HG03025 (cell line): Measurements from ENCODE around the gene SLFNL1.

Source experiments
- ATAC-seq: cut with Tn5 transposase; IDR thresholded peaks from one replicate; pipeline ENCODE4 v1.9.1; 2021; ENCODE audit warnings: mild to moderate bottlenecking, moderate library complexity; ENCODE audit not compliant: unreplicated experiment, low FRiP score

SLFNL1 gene

DNA sequence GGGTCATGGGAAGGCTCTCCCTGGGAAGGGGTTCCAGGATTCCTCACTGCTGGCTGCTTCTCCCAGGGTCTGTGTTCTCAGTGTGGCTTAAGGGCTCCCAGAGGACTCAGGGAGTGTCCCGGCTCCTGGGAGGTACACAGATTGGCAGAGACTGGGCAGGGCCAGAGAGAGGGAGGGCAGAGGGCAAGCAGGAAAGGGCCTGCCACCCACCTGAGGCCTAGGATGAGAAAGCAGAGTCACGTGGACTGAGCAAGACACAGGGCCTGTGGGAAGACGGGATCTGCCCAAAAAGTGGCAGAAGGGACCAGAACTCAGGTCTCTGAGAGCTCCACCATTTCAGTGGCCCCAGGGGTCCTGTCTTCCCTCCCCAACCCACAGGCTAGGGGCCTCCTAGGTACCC lies 871 bp downstream of the SLFNL1 start:
- no peak for ATAC-seq

DNA sequence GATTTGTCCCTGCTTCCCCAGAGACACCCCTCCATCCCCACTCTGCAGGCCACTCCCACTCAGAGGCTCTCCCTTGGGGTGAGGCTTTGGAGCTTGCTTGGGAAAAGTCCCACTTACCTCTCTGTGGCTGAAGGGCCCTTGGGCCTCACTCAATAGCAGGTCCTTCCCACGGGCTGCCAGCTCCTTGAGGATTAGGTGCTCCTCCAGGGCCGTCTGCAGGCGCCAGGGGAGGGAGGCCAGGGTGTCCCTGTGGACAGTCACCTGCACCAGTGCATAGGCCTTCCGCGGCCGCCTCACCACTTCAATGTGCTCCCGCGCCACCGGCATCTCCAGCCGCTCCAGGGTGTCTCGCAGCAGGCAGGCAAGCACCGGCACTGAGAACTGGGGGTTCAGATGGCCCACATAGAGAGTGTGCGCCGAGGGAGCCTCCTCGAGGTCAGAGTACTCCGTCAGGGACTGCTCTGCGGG lies 1.4 kb downstream of the SLFNL1 start:
- ATAC-seq: no peak

DNA sequence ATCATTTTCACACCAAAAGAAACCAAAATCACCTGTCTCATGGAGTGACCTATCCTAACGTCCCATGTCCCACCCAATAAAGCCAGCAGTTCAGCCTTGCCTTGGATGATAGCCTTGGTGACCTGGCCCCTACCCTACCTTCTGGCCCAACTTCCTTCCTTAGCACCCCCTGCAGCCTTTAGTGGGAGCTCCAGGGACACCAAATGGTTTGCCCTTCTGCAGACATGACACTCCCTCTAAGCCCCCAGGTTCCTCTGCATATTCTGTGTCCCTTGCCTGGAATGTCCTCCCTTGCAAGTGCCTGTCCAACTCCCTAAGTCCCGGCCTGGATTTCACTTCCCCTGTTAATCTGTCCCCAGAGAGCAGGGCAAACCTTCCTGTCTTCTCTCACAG lies 2.2 kb downstream of the SLFNL1 start:
- ATAC-seq: no peak

DNA sequence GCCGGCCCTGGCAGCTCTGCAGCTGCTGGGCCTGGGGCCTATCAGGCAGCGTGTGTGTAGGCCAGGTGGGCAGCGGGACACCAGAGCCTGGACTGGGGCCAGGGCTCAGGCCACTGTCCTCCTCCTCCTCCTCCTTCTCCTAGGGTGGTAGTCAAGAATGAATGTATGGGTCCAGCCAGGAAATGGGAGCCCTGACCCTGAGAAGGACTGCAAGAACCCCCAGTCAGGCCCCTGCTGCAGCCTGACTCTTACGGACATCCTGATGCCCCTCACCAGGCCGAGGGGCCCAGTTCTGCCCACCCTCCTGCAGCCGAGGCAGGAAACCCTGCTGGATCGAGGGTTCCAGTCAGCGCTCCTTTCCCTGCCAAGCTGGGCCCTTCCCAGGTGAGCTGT lies 3.5 kb downstream of the SLFNL1 start:
- ATAC-seq: no peak

DNA sequence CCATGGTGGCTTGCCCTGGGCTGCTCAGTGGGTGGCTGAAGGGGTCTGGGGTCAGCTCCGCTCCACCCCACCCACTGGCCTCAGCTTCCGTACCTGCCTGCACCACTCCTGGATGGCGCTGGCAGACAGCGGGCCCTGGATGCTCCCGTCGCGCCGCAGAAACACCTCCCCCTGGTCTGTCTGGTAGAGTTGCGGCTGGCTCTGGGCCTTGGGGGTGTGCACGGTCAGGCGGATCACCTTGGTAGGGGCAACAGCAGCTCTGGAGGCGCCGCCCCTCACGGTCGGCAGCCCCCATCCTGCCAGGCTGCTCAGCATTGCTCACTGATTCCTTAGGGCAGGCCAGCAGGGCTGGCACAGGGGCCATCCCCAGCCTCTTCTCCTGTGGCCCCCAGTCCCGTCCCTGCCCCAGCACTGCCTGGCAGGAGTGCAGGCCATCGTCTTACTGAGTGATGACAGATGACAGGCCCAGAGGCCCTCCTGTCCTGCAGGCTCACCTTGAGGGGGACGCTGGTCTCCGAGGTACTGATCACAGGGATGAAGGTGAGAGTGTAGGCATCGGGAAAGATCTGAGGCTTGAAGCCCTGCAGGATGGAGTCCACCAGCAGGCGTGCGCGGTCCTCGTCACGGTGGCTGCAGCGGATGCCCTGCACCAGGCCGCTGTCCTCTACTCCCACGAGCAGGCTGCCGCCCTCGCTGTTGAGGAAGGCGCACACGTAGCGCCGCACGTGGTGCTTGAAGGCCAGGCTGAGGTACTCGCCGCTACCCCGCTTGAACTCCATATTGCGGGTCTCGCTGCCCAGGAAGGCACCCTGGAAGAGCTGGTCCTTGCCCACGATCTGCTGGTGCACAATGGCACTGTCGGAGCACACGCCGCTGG lies 4.1 kb downstream of the SLFNL1 start:
- ATAC-seq: no peak

DNA sequence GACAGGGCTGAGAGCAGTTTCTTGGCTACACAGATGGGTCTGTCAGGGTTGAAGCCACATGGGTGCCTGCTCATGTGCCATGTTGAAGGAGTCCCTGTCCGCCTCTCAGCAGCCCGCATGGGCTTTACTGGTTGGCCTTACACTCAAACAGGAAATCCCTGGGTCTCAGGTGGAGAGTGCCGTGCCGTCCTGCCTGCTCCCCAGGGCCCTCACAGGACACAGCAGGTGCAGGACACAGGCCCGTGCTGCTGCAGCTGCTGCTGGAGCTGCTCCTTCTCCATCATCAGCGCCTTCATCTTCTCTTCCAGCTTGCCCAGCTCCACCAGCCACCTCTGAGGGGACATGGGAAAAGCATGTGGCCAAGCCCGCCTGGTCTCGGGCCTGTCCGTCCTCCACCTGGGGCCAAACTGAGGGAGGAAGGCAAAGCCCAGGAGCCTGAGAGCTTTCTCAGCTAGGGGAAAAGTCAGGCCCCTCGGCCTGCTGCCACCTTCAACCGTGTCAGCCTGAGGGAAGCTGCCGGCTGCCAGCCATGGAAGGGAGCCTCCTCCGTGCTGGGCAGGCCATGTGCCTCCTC lies 5.5 kb downstream of the SLFNL1 start:
- no peak for ATAC-seq

DNA sequence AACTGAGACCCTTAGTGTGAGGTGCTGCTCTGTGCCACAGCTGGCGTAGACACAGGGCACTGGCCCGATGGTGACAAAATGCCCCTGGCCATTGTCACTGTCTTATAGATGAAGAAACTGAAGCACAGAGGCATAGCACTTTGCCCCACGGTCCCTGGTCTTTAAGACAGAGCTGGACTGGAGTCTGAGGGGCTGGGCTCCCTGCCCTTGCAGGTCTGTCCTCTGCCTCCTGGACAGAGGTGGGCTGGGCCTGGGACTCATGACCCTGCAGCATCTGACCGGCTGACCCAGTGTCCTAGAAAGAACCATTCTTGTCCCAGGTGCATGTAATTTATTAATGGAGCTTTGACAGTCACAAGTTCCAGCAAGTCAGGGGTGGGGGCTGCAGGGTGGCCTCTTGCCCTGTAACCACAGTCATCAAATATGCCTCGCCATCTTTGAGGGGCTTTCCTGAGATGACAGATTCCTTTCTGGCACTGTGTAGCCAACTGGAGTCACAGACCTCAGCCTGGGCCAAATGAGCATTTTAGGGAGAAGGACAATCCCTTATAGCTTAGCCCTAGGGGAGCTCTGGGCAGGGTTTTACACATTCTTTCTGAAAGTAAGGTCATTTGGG lies 6.1 kb downstream of the SLFNL1 start:
- ATAC-seq: no peak

DNA sequence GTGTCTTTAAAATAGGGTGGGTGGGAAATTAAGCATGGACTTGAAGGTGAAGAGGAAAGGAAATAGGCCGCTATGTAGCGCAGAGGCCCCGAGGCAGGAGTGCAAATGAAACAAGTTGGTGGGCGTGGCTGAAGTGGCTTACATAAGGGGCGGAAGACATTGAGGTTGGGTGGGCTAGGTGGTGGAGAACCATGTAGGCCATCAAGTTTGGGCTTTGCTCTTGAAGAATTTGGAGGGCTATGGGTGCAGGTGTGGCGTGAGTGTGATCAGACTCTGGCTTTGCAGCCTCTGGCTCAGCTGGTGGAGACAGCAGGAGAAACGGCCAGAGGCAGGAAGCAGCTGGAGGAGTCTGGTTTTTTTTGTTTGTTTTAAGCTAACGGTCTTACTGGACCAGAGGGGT lies 6.7 kb downstream of the SLFNL1 start:
- ATAC-seq: no peak

DNA sequence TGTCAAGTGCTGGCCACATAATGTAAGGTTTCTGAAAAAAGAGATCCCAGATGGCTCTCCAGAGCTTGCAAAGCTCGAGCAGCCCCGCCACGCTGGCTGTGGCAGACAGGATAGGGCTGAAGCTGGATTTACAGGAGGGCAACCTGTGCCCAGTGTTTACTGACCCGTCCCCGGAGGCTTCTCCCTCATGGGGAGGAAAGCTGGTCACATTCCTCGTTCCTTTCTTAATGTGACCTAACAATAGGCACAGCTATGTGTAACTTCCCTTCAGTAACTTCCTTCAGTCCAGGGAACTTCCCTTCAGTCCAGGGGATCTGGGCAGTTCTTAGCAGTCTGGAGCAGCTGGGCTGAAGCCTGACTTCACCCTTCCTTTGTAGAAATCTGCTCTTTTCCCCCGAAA lies 7.7 kb downstream of the SLFNL1 start:
- ATAC-seq: no peak

DNA sequence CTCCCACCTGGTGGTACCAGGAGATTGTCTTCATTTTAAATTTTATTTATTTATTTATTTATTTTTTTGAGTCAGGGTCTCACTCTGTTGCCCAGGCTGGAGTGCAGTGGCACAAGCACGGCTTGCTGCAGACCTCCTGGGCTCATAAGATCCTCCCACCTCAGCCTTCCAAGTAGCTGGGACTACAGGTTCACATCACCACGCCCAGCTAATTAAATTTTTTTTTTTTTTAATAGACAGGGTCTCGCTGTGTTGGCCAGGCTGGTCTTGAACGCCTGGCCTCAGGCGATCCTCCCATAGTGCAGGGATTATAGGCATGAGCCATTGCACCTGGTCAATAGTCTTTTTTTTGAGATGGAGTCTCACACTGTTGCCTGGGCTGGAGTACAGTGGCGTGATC lies 8.5 kb downstream of the SLFNL1 start:
- ATAC-seq: no peak

DNA sequence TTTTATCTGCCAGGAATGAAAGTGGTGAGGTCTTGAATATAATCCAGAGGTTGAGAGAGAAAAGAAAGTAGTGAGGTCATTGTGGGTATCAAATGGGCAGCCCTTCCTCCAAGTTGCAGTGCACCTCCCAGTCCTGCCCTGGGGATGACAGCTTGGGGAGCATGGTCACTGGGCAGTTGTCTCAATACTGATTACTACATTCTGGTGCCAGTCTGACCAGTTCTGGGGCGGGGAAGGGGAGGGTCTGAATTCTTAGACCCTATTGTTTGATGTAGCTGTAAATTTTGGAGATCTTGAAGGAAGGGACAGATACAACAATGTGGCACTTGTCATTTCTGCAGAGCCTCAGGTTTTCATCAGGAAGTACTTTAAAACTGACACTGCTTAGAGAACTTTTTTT lies 11.2 kb downstream of the SLFNL1 start:
- no peak for ATAC-seq

DNA sequence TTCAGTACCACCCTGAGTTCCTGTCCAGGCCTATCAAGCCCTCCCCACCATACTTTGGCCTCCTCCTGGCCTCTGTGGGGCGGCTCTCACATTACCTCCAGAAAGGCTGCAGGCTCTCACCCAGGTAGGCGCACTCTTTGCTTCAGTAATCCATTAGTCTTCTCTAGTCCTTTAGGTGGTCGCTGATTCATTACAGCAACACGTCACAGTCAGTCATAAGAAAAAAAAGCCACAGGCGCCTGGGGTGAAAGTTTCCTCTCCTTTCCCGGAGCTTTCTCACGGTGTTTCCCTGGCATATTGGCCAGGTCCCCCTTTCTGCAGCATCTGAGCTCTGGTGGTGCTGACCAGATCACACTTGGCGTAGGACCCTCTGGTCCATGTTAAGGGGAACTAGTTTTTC lies 12.1 kb downstream of the SLFNL1 start:
- ATAC-seq: no peak

DNA sequence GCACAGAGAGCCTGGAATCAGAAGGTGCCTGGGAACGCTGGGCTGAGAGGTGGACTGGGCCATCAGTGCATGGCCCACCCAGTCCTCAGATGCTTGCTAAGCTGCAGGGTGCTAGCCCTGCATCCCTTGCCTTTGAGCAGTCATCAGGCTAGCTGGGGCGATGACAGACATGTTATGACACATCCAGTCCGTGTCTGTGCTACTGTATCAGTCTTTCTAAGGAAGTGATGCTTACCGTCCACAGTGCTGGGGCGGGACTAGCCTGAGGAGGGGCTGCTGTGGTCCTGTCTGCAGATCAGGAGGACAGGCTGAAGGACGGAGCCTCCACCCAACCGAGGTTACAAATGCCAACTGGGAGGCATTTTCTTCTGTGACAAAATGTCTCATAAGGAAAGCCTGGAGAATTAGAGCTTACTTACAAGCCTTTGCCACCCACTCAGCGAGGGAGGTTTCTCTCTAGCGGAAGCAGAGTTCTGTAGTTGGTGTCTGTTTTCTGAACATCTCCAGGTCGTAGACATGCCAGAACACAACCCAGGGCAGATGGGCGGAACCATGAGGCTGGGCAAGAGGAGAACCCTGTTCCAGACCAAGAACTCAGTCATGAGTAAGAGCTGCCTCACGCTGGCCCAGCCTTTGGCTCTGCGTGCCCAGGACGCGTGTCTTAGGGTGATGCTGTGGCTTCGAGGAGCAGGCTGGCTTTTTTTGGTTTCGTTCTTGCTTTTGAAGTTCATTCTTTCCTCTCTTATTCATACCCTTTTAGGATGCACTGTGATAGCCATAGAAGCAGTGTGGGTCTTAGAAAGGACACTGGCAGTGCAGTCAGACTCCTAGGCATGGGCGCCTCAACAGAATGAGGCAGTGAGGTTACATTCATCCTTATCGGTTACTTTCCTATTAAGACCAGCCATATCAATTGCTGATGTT lies 14.3 kb downstream of the SLFNL1 start:
- no peak for ATAC-seq

DNA sequence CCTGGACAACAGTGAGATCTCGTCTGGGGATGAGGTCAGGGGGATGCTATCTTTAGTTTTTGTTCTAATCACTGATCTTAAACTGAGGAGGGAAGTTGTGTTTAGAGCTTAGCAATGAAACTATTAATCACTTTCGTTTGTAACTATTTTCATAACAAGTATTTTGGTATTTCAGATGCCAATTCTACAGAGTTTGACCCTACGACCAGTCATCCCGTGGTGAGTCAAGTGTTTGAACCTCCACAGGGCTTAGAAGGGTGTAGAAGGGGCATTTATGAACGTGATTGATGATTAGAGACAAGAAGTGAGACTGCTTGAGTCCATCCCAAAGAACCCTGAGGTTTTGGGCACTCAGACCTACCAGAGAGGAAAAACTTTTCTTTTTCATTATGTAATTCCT lies 15.6 kb downstream of the SLFNL1 start:
- no peak for ATAC-seq

DNA sequence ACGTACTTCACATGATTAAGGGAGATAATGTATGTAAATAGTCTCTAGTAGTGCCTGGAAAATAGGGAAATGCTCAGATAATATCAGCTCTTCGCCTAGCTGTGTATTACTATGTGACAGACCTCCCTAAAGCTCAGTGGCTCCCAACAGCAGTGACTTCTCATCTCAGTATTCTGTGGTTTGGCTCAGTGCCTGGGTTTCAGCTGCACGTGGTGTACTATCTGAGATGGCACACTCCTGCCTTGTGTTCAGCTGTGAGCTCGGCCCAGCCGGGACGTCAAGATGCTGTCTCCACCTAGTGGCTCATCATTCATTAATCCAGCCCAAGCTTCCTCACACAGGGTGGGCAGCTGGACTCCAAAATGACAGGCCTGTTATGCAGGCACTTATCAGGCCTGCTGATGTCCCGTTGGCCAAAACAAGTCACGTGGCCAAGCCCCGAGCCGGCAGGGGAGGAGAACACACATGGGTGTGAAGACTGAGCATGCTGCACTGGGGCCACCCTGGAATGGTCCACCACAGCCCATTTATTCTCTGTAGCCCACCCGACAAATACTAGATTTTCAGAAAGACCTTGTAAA lies 17.8 kb downstream of the SLFNL1 start:
- ATAC-seq: peak; percentile 96

DNA sequence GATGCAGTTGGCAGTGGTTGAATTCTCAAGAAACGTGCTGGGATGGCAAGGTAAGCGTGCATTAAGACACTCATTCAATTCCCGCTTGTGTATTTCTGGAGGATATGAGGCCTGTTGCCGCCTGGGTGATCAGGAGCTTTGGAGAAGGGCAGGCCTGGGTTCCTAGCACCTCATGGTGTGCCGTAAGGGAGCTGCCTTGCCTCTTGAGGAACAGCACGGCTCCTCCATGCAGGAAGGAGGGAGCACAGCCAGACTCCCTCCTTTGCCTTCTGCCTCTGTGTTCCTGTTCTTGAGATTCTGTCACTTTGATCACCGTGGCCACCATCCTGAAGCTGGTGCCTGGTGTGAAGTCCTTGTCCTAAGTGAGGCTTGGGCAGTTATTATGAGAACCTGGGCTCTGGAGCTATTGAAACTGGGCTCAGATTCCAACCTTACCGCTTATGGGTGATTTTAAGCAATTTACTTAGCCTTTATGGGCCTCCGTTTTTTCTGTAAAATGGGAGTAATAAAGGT lies 18.3 kb downstream of the SLFNL1 start:
- ATAC-seq: no peak

DNA sequence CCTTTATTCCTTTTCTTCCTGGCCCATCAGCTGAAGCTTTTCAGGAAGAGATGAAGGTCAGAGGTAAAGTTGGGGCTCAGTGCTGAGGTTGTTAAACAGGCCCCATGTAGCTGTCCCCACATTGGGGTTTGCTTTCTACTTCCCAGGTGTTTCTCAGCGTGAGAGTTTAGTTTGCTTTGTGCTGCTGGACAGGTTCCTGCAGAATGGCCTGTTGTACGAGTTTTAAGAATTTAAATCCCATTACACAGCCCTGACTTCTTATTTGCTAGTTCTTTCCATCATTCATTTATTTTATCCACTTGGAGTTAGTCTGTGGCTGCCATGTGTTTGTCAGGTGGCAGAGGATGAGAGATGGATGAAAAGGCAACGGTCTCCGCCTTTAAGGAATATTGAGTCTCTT lies 22.9 kb downstream of the SLFNL1 start:
- no peak for ATAC-seq

DNA sequence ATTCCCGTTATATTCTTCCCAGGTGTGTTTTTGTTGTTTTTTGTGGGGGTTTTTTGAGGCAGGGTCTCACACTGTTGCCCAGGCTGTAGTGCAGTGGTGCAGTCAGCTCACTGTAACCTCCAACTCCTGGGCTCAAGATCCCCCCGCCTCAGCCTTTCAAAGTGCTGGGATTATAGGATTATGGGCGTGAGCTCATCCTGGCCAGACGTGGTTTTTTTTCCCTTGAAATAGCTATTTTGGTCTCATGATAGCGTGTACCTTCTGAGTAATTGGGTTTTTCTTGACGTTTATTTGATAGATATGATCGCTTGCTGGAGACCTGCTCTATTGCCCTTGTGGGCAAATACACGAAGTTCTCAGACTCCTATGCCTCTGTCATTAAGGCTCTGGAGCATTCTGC lies 24.4 kb downstream of the SLFNL1 start:
- no peak for ATAC-seq

DNA sequence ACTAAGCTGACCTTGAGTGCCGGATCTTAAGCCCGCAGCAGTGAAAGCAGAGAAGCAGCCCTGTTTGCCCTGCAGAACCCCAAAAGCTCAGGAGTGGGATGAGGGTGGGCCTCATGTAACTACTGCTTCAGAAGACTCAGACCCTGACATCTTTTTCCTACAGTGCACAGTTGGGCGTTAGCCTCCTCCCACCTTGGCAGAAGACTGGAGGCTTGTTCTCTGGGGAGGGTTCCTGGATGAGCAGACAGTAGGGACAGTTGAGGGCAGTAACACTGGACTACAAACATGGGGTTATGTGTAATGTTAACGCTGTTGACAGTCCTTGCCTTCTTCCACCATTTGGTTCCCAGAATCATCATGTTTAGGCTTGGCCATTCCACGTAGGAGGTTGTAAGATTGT lies 32.5 kb downstream of the SLFNL1 start:
- ATAC-seq: no peak

DNA sequence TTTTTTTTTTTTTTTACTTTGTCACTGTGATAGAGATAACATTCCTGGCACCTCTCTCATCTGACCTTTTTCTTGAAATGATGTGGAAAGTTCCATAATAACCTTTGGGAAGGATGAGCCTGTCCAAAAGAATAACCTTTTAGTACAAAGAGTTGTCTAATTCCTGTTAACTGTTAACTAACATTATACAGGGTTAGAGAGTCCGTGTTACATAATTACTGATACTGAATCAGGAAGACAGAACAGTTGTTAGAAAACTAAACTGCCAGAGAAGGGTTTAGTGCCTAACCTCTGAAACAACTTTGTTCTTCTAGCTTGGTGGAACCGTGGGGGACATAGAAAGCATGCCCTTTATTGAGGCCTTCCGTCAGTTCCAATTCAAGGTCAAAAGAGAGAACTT lies 33.2 kb downstream of the SLFNL1 start:
- no peak for ATAC-seq
